Neuronal stem cell (in vitro differentiated cells): ENCODE data around the gene AGAP1.

Experiments
- DNase-seq: peaks from one replicate; pipeline ENCODE4 v3.0.0-alpha.2; 2013; ENCODE audit warnings: low spot score
- H2AFZ ChIP-seq: one replicate; pipeline ENCODE4 v1.6.1; 2013; ENCODE audit warnings: mild to moderate bottlenecking, low read length, inconsistent platforms
- H2AK5ac ChIP-seq: 2 replicates; pipeline ENCODE4 v1.6.1; 2013; ENCODE audit warnings: low read depth, mild to moderate bottlenecking, inconsistent platforms, low read length, moderate library complexity, mixed read lengths
- H2BK120ac ChIP-seq: 2 replicates; pipeline ENCODE4 v1.6.1; 2013; ENCODE audit warnings: low read depth, mild to moderate bottlenecking, inconsistent platforms, low read length, moderate library complexity, mixed read lengths
- H2BK12ac ChIP-seq: one replicate; pipeline ENCODE4 v1.6.1; 2013; ENCODE audit warnings: low read length, inconsistent platforms
- H2BK15ac ChIP-seq: 2 replicates; pipeline ENCODE4 v1.6.1; 2013; ENCODE audit warnings: mild to moderate bottlenecking, low read length, inconsistent platforms, mixed read lengths
- H2BK5ac ChIP-seq: one replicate; pipeline ENCODE4 v1.6.1; 2013; ENCODE audit warnings: inconsistent platforms, mild to moderate bottlenecking, low read length, moderate library complexity
- H3K14ac ChIP-seq: one replicate; pipeline ENCODE4 v1.6.1; 2013; ENCODE audit warnings: low read length, inconsistent platforms
- H3K18ac ChIP-seq: 2 replicates; pipeline ENCODE4 v1.6.1; 2013; ENCODE audit warnings: low read length, inconsistent platforms
- H3K23ac ChIP-seq: 2 replicates; pipeline ENCODE4 v1.6.1; 2013; ENCODE audit warnings: low read depth, mild to moderate bottlenecking, mixed read lengths, low read length, inconsistent platforms; ENCODE audit not compliant: poor library complexity
- H3K27ac ChIP-seq: replicated peaks from 3 replicates; pipeline ENCODE4 v1.5.1; 2013; ENCODE audit warnings: low read length, inconsistent platforms
- H3K27me3 ChIP-seq, 3 experiments: 2 replicates each; pipeline ENCODE4 v1.6.1; 2013; ENCODE audit warnings: low read length in 3 of 3, mild to moderate bottlenecking in 2 of 3, inconsistent platforms in 1 of 3, low read depth in 1 of 3, mixed read lengths in 1 of 3, moderate library complexity in 1 of 3; ENCODE audit not compliant: control insufficient read depth in 3 of 3, insufficient read depth in 3 of 3
- H3K36me3 ChIP-seq, 2 donors: replicated peaks in 1 of 2; 2 replicates each; pipeline ENCODE4 v1.6.1; 2013; ENCODE audit warnings: low read length in 2 of 2; ENCODE audit not compliant: control insufficient read depth in 2 of 2, insufficient read depth in 2 of 2
- H3K4ac ChIP-seq: 2 replicates; pipeline ENCODE4 v1.6.1; 2013; ENCODE audit warnings: inconsistent platforms, mild to moderate bottlenecking, low read length, moderate library complexity
- H3K4me1 ChIP-seq, 2 donors: 1 replicate in 1 of 2; 2 replicates in 1 of 2; pipeline ENCODE4 v1.6.1; 2013; ENCODE audit warnings: low read length in 2 of 2, low read depth in 1 of 2; ENCODE audit not compliant: control insufficient read depth in 2 of 2, insufficient read depth in 1 of 2
- H3K4me2 ChIP-seq: one replicate; pipeline ENCODE4 v1.6.1; 2013; ENCODE audit warnings: mild to moderate bottlenecking, low read length, inconsistent platforms; ENCODE audit not compliant: insufficient read depth, poor library complexity, severe bottlenecking
- H3K4me3 ChIP-seq, 2 donors: 2 replicates each; pipeline ENCODE4 v1.5.1; 2013; ENCODE audit warnings: low read length in 2 of 2, mild to moderate bottlenecking in 2 of 2, inconsistent platforms in 1 of 2, moderate library complexity in 1 of 2
- H3K79me1 ChIP-seq: one replicate; pipeline ENCODE4 v1.6.1; 2013; ENCODE audit warnings: low read depth, mild to moderate bottlenecking, inconsistent platforms, low read length, moderate library complexity
- H3K9ac ChIP-seq: one replicate; pipeline ENCODE4 v1.6.1; 2013; ENCODE audit warnings: mild to moderate bottlenecking, low read depth, low read length, inconsistent platforms; ENCODE audit not compliant: poor library complexity
- H3K9me3 ChIP-seq, 2 donors: replicated peaks in 1 of 2; 2 replicates each; pipeline versions ENCODE3 to v1.6.1; 2013; ENCODE audit warnings: low read length in 2 of 2, mild to moderate bottlenecking in 2 of 2, inconsistent platforms in 1 of 2, low read depth in 1 of 2, mixed read lengths in 1 of 2, moderate library complexity in 1 of 2; ENCODE audit not compliant: control insufficient read depth in 2 of 2, insufficient read depth in 1 of 2
- H4K8ac ChIP-seq: one replicate; pipeline ENCODE4 v1.6.1; 2013; ENCODE audit warnings: low read depth, mild to moderate bottlenecking, inconsistent platforms, low read length, moderate library complexity
- H4K91ac ChIP-seq: one replicate; pipeline ENCODE4 v1.6.1; 2013; ENCODE audit warnings: low read length, low read depth, mild to moderate bottlenecking, inconsistent platforms; ENCODE audit not compliant: poor library complexity
- WGBS, 2 donors: extraction: QIAGEN DNeasy Blood & Tissue Kit; methylation state at CpG; one replicate each; pipeline ENCODE4 v1.1.7; 2013; ENCODE audit warnings: missing lambda C conversion rate in 2 of 2, mixed read lengths in 1 of 2; ENCODE audit not compliant: insufficient read length in 2 of 2, insufficient replicate concordance in 1 of 2; ENCODE audit errors: extremely low coverage in 2 of 2; 5-methylcytosine and 5-hydroxymethylcytosine counted together

AGAP1 gene

DNA sequence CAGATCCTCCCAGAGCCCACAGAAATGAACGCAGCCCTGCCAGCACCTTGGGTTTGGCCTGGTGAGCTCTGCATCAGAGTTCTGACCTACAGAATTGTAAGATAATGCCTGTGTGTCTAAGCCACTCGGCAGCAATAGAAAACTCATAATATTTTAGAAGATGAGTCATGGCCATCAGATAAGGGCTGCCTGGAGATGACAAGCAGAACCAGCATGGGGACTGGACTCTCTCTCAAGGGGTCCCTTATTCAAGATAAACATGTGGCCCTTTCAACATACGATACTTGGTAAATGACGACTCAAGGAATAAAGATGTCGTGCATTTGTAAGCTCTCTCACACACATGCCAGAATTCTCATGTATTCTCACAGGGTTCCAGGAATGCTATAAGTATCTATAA, 8.5 kb upstream of the AGAP1 start:
- no peak overlapping the region for H3K14ac ChIP-seq
- no CpG with 5 or more reads among the region's 5 CpGs for WGBS, 2 donors

DNA sequence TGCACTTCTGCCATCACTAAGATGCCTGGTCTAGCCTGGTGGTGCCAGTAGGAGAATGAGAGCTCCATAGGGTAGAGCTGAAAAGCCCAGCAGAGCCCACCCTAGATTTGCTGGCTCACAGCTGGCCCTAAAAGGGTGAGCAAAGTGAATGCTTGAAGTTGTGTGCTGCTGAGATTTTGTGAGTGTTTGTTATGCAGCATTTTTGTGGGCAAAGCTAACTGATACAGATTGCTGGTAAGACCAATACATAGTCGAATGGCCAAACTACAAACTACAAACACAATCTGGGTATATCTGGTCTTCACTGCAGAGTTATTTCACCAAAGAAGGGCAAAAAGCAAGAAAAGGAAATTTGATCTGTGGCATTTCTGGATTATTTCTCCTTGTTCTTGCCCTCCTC, 7.1 kb upstream of the AGAP1 start:
- no peaks in the 10 kb centered on the region for H3K79me1 ChIP-seq
- H3K27ac ChIP-seq = no peak overlapping the region
- no peak overlapping the region for H3K18ac ChIP-seq
- H2AK5ac ChIP-seq = no peak overlapping the region
- H2BK15ac ChIP-seq = no peak overlapping the region
- no peak overlapping the region for H3K4me3 ChIP-seq
- H3K9ac ChIP-seq = no peak overlapping the region
- DNase-seq = no peak
- H4K8ac ChIP-seq = no peak overlapping the region
- no CpG with 5 or more reads among the region's 1 CpG for WGBS, 2 donors
- no peaks in the 10 kb centered on the region for H3K36me3 ChIP-seq
- no peak overlapping the region for H3K4ac ChIP-seq
- no peak overlapping the region for H3K14ac ChIP-seq
- H4K91ac ChIP-seq = no peak overlapping the region
- H3K27me3 ChIP-seq = peaks cover 0 to 7% (median 0%) of the 10 kb centered on the region in 3 experiments
- no peak overlapping the region for H2BK120ac ChIP-seq
- H2BK5ac ChIP-seq = no peak overlapping the region
- no peak overlapping the region for H2BK12ac ChIP-seq
- H3K9me3 ChIP-seq = no peaks in the 10 kb centered on the region
- H3K4me2 ChIP-seq = no peak overlapping the region
- H3K4me1 ChIP-seq = no peaks in the 10 kb centered on the region
- no peak overlapping the region for H2AFZ ChIP-seq
- no peak overlapping the region for H3K23ac ChIP-seq

More for the DNA sequence above, 8.5 kb upstream of the AGAP1 start:
- Histone ChIP-seq H3K4ac (no peak overlapping the region), H4K8ac (no peak overlapping the region), H4K91ac (no peak overlapping the region), H3K9ac (no peak overlapping the region), H3K36me3 (no peaks in the 10 kb centered on the region), H3K4me1 (no peaks in the 10 kb centered on the region), H3K4me2 (no peak overlapping the region), H2BK15ac (no peak overlapping the region), H3K79me1 (no peaks in the 10 kb centered on the region), H3K4me3 (no peak overlapping the region), H2BK12ac (no peak overlapping the region), H2BK120ac (no peak overlapping the region), H2AFZ (no peak overlapping the region), H3K18ac (no peak overlapping the region), H3K27me3 (peaks cover 0 to 7% (median 0%) of the 10 kb centered on the region in 3 experiments), H2BK5ac (no peak overlapping the region), H2AK5ac (no peak overlapping the region), H3K9me3 (no peaks in the 10 kb centered on the region), H3K23ac (no peak overlapping the region), H3K27ac (no peak overlapping the region)
- DNase-seq = no peak

DNA sequence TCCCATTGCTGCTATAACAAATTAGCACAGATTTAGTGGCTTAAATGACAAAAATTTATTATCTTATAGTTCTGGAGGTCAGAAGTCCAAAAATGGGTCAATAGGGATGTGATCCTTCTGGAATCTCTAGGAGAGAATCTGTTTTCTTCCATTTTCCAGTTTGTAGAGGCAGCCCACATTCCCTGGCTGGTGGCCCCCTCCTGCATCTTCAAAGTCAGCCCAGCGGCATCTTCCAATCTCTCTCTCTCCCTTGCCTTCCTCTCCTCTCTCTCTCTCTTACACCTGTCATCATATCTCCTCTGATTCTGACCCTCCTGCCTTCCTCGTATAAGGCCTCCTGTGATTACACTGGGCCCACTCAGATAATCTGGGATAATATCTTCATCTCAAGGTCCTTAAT, 3.9 kb upstream of the AGAP1 start:
- Histone ChIP-seq H3K4me3 (no peak overlapping the region), H2AFZ (no peak overlapping the region), H3K9me3 (no peaks in the 10 kb centered on the region), H2AK5ac (no peak overlapping the region), H4K8ac (no peak overlapping the region), H3K27ac (no peak overlapping the region), H3K4me1 (peaks cover 3 to 7% of the 10 kb centered on the region in 2 donors), H4K91ac (no peak overlapping the region), H3K79me1 (peaks cover 4% of the 10 kb centered on the region), H3K9ac (no peak overlapping the region), H2BK5ac (no peak overlapping the region), H3K27me3 (no peaks in the 10 kb centered on the region), H3K4me2 (no peak overlapping the region), H3K18ac (no peak overlapping the region), H3K23ac (no peak overlapping the region), H2BK120ac (no peak overlapping the region), H2BK15ac (no peak overlapping the region), H3K36me3 (no peaks in the 10 kb centered on the region), H3K4ac (no peak overlapping the region), H2BK12ac (no peak overlapping the region), H3K14ac (no peak overlapping the region)
- no CpG with 5 or more reads among the region's 2 CpGs for WGBS, 2 donors
- DNase-seq = no peak

DNA sequence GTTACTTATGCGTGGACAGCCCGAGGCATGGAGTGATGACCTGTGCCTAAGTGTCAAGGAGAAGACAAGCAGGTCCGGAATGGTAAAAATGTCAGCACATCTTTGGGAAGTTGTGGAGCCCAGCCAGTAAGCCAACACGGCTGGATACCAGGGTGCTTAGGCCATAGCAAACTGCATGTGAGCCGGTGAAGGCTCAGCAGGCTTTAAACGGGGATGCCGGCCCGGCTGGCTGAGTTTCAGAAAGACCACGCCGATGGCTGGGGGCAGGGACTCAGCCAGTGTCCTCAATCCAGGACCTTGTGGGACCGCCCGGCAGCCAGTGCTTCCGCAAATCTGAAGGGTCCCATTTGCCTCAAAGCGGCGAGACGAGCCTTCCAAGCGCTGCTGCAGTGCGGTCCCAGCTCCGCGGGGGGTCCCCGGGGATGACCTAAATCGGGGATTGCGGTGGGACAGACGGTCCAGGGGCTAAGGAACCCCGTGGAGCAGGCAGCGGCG, 946 bp upstream of the AGAP1 start:
- H3K18ac ChIP-seq = peak overlapping the region; percentile 98
- H2BK120ac ChIP-seq = no peak overlapping the region
- H4K8ac ChIP-seq = peak overlapping the region; percentile 72
- no peaks in the 10 kb centered on the region for H3K27me3 ChIP-seq
- H3K36me3 ChIP-seq = peaks cover 0 to 5% of the 10 kb centered on the region in 2 donors
- H3K4ac ChIP-seq = peak overlapping the region; percentile 43
- DNase-seq = no peak
- H3K4me2 ChIP-seq = peak overlapping the region; percentile 79
- peak overlapping the region; percentile 88 for H2AK5ac ChIP-seq
- H3K9me3 ChIP-seq = no peaks in the 10 kb centered on the region
- no CpG with 5 or more reads among the region's 27 CpGs for WGBS, 2 donors
- H3K79me1 ChIP-seq = peaks cover 13% of the 10 kb centered on the region
- peak overlapping the region; percentile 98 for H2AFZ ChIP-seq
- peak overlapping the region; percentile 31 for H2BK5ac ChIP-seq
- H3K9ac ChIP-seq = peak overlapping the region; percentile 88
- H3K27ac ChIP-seq = no peak overlapping the region
- H3K4me3 ChIP-seq = peak overlapping the region in 1 of 2 donors; percentile 71
- H4K91ac ChIP-seq = no peak overlapping the region
- peak overlapping the region; percentile 34 for H3K23ac ChIP-seq
- peak overlapping the region; percentile 30 for H2BK12ac ChIP-seq
- peak overlapping the region; percentile 41 for H2BK15ac ChIP-seq
- H3K4me1 ChIP-seq = peaks cover 12 to 14% of the 10 kb centered on the region in 2 donors
- no peak overlapping the region for H3K14ac ChIP-seq
